T-helper 1 cell treated with Interleukin-12 subunit alpha and Interleukin-12 subunit beta and Interleukin-4 antibody, amounts not matched to agents 30 μg/mL and 1 μg/mL, for 36 hours (primary cell): ENCODE results near the gene LASP1.
"Not testable (repeated sequence)": the region's sequence is repeated elsewhere in the genome, so short reads cannot be mapped to it uniquely, and the experiment has no call there.

Experiments
- H3K27ac Mint-ChIP-seq: one replicate; pipeline ENCODE4 v1.8.0; 2021; ENCODE audit warnings: mild to moderate bottlenecking, mixed read lengths
- H3K27me3 Mint-ChIP-seq: one replicate; pipeline ENCODE4 v1.8.0; 2021; ENCODE audit warnings: low read depth, mixed read lengths
- H3K36me3 Mint-ChIP-seq: one replicate; pipeline ENCODE4 v1.8.0; 2021; ENCODE audit warnings: low read depth, mixed read lengths
- H3K4me1 Mint-ChIP-seq: one replicate; pipeline ENCODE4 v1.8.0; 2021; ENCODE audit warnings: low read depth, mixed read lengths
- H3K4me3 Mint-ChIP-seq: one replicate; pipeline ENCODE4 v1.8.0; 2021; ENCODE audit warnings: mild to moderate bottlenecking, moderate library complexity, mixed read lengths
- H3K9me3 Mint-ChIP-seq: one replicate; pipeline ENCODE4 v1.8.0; 2021; ENCODE audit warnings: mixed read lengths

The LASP1 gene

GRCh38 chr17:38904892-38905291, 35.0 kb downstream of the LASP1 start:
- no peak overlapping the region for H3K27ac Mint-ChIP-seq
- H3K36me3 Mint-ChIP-seq = peaks cover 37% of the 10 kb centered on the region
- peaks cover 19% of the 10 kb centered on the region for H3K4me1 Mint-ChIP-seq
- no peak overlapping the region for H3K4me3 Mint-ChIP-seq
- H3K9me3 Mint-ChIP-seq = no peaks in the 10 kb centered on the region
- no peaks in the 10 kb centered on the region for H3K27me3 Mint-ChIP-seq

GRCh38 chr17:38905375-38905774, 35.5 kb downstream of the LASP1 start:
- Mint-ChIP-seq H3K4me1 (peaks cover 20% of the 10 kb centered on the region), H3K36me3 (peaks cover 37% of the 10 kb centered on the region), H3K27ac (no peak overlapping the region), H3K27me3 (no peaks in the 10 kb centered on the region), H3K9me3 (no peaks in the 10 kb centered on the region), H3K4me3 (no peak overlapping the region)

- Mint-ChIP-seq H3K36me3 (peaks cover 32% of the 10 kb centered on the region), H3K27ac (no peak overlapping the region), H3K4me1 (peaks cover 14% of the 10 kb centered on the region), H3K4me3 (no peak overlapping the region), H3K27me3 (no peaks in the 10 kb centered on the region), H3K9me3 (no peaks in the 10 kb centered on the region)
These were observed 36.8 kb downstream of the LASP1 start for GRCh38 chr17:38906460-38907228.

- Mint-ChIP-seq H3K36me3 (peaks cover 26% of the 10 kb centered on the region), H3K27ac (no peak overlapping the region), H3K9me3 (no peaks in the 10 kb centered on the region), H3K4me1 (peaks cover 10% of the 10 kb centered on the region), H3K4me3 (no peak overlapping the region), H3K27me3 (no peaks in the 10 kb centered on the region)
These were observed 38.2 kb downstream of the LASP1 start for GRCh38 chr17:38907930-38908675.

DNA sequence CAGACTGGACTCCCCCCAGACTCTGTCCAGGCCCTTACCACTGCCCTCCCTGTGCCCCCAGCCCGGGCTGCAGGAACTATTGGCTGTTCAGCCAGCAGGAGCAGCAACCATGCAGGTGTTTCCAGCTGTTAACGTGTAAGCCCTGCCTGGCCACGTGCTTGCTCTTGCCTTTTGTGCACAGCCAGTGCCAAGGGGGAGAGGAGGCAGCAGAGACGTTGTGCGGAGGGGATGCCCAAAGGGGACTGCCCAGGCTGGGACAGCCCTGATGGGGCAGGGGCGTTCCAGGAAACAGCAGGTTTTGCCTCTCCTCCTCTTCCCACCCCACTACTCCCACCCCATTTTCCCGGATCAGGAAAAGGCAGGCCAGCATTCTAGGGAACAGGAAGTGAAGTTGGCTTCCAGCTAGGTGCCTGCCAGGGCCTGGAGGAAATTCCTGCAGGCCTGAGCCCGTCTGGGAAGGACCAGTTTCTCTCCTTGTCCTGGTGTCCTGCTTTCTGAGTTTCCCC, 38.9 kb downstream of the LASP1 start:
- H3K27ac Mint-ChIP-seq = no peak overlapping the region

DNA sequence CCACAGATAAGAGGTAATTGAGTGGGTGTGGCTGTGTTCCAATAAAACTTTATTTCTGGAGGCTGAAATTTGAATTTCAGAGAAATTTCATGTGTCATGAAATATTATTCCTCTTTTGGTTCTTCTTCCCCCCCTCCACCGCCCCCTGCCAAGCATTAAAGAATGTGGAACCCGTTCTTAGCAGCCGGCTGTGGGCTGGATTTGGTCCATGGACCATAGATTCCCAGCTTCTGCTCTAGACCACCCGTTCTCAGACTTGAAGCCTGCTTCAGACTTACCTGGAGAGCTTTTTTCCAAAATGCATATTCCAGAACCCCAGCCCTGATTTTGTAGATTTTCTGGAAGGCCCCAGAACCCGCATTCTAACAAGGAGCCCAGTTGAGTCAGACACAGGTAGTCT, 40.5 kb downstream of the LASP1 start:
- H3K4me1 Mint-ChIP-seq = peaks cover 6% of the 10 kb centered on the region
- H3K4me3 Mint-ChIP-seq = no peak overlapping the region
- H3K9me3 Mint-ChIP-seq = no peaks in the 10 kb centered on the region
- no peaks in the 10 kb centered on the region for H3K27me3 Mint-ChIP-seq
- peaks cover 14% of the 10 kb centered on the region for H3K36me3 Mint-ChIP-seq
- H3K27ac Mint-ChIP-seq = no peak overlapping the region

More for the DNA sequence above, 38.9 kb downstream of the LASP1 start:
- Mint-ChIP-seq H3K36me3 (peaks cover 20% of the 10 kb centered on the region), H3K4me3 (no peak overlapping the region), H3K4me1 (peaks cover 6% of the 10 kb centered on the region), H3K9me3 (no peaks in the 10 kb centered on the region), H3K27me3 (no peaks in the 10 kb centered on the region)

- Mint-ChIP-seq H3K36me3 (peaks cover 9% of the 10 kb centered on the region), H3K9me3 (no peaks in the 10 kb centered on the region), H3K4me3 (no peak overlapping the region), H3K4me1 (peaks cover 8% of the 10 kb centered on the region), H3K27me3 (no peaks in the 10 kb centered on the region), H3K27ac (no peak overlapping the region)
These were observed 41.3 kb downstream of the LASP1 start for GRCh38 chr17:38911081-38911730.

DNA sequence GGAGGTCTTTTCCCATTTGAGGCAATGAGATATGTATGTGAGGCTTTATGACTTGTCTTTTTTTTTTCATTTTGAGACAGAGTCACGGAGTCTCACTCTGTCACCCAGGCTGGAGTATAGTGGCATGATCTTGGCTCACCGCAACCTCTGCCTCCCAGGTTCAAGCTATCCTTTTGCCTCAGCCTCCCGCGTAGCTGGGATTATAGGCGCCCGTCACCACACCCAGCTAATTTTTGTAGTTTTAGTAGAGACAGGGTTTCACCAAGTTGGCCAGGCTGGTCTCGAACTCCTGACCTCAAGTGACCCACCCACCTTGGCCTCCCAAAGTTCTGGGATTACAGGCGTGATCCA, 41.8 kb downstream of the LASP1 start:
- not testable (repeated sequence) for H3K27ac Mint-ChIP-seq, H3K27me3 Mint-ChIP-seq, H3K9me3 Mint-ChIP-seq, H3K4me3 Mint-ChIP-seq, H3K36me3 Mint-ChIP-seq, H3K4me1 Mint-ChIP-seq

DNA sequence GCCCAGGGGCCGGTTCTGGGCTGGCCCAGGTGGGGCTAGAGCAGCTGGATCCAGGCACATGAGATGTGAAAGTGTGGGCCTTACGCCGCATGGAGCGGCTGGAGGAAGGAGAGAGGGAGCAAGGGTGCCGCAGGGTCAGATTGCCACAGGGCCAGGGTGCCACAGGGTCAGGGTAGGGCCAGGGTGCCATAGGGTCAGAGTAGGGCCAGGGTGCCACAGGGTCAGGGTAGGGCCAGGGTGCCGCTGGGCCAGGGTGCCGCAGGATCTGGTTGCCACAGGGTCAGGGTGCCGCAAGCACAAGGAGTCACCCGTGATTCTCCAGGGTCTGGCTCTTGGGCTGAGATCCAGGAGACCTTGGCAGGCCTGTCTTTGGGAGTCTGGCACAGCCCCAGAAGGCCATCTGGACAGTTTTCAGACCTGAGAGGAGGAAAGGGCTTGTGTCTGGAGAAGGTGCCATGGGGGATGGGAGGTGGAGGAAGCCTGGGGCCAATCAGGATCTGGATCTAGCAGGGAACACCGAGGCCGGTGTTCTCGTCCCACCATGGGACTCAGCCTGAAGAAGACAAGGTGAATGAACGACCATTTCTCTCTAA, 42.5 kb downstream of the LASP1 start:
- H3K4me3 Mint-ChIP-seq = no peak overlapping the region
- no peak overlapping the region for H3K27ac Mint-ChIP-seq

DNA sequence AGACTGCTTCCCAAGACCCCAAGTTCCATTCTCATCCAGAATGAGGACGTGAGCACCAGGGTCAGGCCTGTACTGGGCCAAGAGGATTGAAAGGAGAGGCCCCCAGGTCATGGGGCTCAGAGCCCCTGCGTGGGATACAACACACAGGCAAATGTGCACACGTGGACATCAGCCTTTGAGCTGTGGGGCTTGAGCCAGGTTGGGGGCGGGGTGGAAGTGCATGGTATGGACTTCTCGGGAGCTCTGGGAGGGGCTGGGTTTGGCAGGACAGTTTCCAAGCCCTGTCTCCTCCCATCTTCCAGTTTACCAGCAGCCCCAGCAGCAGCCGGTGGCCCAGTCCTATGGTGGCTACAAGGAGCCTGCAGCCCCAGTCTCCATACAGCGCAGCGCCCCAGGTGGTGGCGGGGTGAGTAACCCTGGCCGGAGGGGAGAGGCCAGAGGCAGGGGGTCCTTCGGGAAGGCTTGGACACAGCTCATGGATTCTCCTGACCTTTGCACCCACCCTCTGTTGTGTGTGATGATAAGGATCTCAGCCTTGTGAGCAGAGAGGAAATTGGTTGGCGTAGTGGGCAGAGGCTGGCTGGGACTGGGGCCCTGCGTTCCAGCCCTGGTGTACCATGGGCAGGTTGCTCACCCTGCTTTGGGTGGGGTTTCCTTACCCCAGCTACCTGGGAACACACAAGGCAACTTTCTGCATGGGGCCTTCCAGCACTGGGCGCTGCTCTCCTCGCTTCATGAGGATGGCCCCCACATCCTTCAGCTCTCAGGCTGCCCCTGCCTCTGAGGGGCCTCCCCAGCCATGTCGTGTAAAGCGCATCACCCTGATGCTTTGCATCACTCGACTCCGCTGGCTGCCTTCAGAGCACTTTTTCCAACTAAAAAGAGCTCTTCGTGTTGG, 45.1 kb downstream of the LASP1 start:
- no peak overlapping the region for H3K4me3 Mint-ChIP-seq
- H3K27me3 Mint-ChIP-seq = no peaks in the 10 kb centered on the region
- peaks cover 25% of the 10 kb centered on the region for H3K36me3 Mint-ChIP-seq
- no peaks in the 10 kb centered on the region for H3K9me3 Mint-ChIP-seq
- peaks cover 8% of the 10 kb centered on the region for H3K4me1 Mint-ChIP-seq
- peak overlapping the region; percentile 45 for H3K27ac Mint-ChIP-seq

More for the DNA sequence above, 42.5 kb downstream of the LASP1 start:
- H3K27me3 Mint-ChIP-seq = no peaks in the 10 kb centered on the region
- H3K36me3 Mint-ChIP-seq = peaks cover 16% of the 10 kb centered on the region
- H3K4me1 Mint-ChIP-seq = peaks cover 12% of the 10 kb centered on the region
- H3K9me3 Mint-ChIP-seq = no peaks in the 10 kb centered on the region

GRCh38 chr17:38915639-38915995, 45.8 kb downstream of the LASP1 start:
- Mint-ChIP-seq H3K36me3 (peaks cover 29% of the 10 kb centered on the region), H3K27me3 (no peaks in the 10 kb centered on the region), H3K4me1 (peaks cover 8% of the 10 kb centered on the region)

DNA sequence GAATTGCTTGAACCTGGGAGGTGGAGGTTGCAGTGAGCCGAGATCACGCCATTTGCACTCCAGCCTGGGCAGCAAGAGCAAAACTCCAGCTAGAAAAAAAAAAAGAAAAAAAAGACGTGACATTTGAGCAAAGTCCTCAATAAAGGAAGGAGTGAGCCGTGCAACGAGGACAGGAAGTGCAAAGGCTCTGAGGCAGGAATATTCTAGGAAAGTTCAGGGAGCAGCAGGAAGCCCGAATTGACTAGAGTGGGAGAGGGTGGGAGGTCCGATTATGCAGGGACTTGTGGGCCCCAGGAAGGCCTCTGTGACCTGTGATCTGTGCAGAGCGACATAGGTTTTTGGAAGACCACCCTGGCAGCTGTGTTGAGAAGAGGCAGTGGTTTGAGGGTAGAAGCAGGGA, 46.9 kb downstream of the LASP1 start:
- H3K36me3 Mint-ChIP-seq = peaks cover 30% of the 10 kb centered on the region
- peaks cover 8% of the 10 kb centered on the region for H3K4me1 Mint-ChIP-seq
- no peak overlapping the region for H3K4me3 Mint-ChIP-seq
- no peaks in the 10 kb centered on the region for H3K9me3 Mint-ChIP-seq
- peak overlapping the region; percentile 10 for H3K27ac Mint-ChIP-seq
- H3K27me3 Mint-ChIP-seq = no peaks in the 10 kb centered on the region

More at GRCh38 chr17:38915639-38915995, 45.8 kb downstream of the LASP1 start:
- H3K4me3 Mint-ChIP-seq = no peak overlapping the region
- no peak overlapping the region for H3K27ac Mint-ChIP-seq
- no peaks in the 10 kb centered on the region for H3K9me3 Mint-ChIP-seq

DNA sequence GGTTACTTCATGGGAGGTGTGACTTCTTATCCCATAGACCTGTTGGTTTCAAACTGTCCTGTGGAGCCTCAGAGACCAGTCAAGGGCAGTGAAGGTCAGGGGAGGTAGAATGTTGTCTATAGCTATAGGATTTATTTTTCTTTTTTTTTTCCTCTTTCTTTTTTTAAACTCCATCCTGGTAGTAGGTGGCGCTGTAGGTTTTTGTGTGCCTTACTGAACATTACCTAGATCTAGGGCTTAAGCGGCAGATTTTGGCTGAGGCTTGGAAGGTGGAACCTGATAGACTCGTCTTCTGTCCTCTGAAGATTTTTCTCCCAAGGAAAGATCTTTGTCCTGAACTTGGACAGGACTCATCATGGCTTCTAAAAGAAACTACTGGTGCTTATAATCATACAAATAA, 47.4 kb downstream of the LASP1 start:
- no peak overlapping the region for H3K4me3 Mint-ChIP-seq
- H3K4me1 Mint-ChIP-seq = peaks cover 8% of the 10 kb centered on the region
- H3K9me3 Mint-ChIP-seq = no peaks in the 10 kb centered on the region
- no peaks in the 10 kb centered on the region for H3K27me3 Mint-ChIP-seq
- peak overlapping the region; percentile 10 for H3K27ac Mint-ChIP-seq
- H3K36me3 Mint-ChIP-seq = peaks cover 29% of the 10 kb centered on the region
